22Rv1 (cell line): ENCODE data around the gene PRRG2.

Experiments
- H3K27ac ChIP-seq: fragments of 450-650 bp; 2 replicates; pipeline ENCODE4 v1.5.1; 2017
- ZFX ChIP-seq: fragments of 450-650 bp; IDR thresholded peaks from 2 replicates; pipeline ENCODE4 v1.6.1; 2017; ENCODE audit warnings: antibody characterized with exemption, borderline replicate concordance
- TF ChIP-seq, protein P1 (sequence below): fragments of 450-650 bp; IDR thresholded peaks from 2 replicates; pipeline ENCODE4 v1.5.1; 2017; ENCODE audit warnings: mild to moderate bottlenecking

The PRRG2 gene

DNA sequence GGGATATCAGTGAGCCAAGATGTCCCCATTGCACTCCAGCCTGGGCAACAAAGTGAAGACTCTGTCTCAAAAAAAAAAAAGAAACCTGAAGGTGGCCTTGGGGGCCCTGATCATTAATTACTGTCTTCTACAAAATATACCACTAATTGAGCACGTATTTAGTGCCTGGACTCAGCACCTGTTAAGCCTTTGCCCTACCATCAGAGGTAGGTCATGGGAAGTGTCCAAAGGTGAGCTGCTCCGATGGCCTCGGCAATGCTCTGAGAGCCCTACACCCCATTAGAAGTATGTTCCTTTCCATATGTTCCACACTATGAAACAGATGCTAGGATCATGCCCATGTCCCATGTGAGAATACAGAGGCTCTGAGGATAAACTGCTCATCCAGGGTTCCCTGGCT lies 21.7 kb upstream of the PRRG2 start:
- H3K27ac ChIP-seq, result no peak overlapping the region
- no peak for TF ChIP-seq ZFX
- TF ChIP-seq, protein P1, sequence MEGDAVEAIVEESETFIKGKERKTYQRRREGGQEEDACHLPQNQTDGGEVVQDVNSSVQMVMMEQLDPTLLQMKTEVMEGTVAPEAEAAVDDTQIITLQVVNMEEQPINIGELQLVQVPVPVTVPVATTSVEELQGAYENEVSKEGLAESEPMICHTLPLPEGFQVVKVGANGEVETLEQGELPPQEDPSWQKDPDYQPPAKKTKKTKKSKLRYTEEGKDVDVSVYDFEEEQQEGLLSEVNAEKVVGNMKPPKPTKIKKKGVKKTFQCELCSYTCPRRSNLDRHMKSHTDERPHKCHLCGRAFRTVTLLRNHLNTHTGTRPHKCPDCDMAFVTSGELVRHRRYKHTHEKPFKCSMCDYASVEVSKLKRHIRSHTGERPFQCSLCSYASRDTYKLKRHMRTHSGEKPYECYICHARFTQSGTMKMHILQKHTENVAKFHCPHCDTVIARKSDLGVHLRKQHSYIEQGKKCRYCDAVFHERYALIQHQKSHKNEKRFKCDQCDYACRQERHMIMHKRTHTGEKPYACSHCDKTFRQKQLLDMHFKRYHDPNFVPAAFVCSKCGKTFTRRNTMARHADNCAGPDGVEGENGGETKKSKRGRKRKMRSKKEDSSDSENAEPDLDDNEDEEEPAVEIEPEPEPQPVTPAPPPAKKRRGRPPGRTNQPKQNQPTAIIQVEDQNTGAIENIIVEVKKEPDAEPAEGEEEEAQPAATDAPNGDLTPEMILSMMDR, result no peak

DNA sequence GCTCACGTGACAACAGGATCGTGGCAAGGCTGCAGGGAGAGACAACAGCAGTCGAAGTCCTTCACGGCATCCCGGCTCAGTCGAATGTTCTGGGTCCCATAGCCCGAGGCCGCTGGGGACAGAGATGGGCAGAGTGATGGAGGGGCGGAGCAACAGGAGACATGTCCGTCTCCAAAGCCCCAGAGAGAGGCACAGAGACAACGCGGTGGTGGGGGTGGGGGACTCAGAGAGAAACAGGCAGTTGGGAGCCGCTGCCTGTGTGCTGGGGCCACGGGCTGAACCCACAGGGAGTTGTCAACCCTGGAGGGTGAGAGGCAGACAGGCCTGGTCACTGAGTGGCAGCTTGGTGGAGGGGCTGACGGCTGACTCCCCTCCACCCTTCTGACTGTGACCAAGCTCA lies 21.2 kb upstream of the PRRG2 start:
- H3K27ac ChIP-seq, result no peak overlapping the region
- TF ChIP-seq ZFX, result no peak

DNA sequence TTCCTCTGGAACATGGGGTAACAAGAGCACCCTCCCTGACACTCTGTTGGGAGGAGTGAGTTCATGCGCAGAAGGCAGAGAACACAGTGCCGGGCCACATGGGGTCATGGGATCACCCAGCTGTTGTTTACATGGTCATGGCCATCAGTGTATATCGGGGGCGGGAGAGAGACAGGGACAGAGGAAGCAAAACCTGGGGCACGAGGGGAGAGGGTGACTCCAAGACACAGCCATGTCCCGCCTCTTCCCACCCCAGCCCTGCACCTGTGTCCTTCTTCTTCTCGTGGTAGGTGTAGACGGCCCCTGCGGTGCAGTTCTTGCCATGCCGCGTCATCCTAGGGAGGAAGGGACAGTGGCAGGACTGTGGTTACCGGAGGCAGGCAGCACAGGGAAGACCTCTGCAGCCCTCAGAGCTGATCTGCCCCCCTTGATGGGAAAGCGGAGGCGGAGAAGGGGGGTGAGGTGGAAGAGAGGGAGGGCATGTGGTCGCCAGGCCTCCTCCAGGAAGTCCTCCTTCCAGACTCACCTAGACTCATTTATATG lies 20.7 kb upstream of the PRRG2 start:
- H3K27ac ChIP-seq, result no peak overlapping the region
- TF ChIP-seq, protein P1, result no peak
- TF ChIP-seq ZFX, result no peak

DNA sequence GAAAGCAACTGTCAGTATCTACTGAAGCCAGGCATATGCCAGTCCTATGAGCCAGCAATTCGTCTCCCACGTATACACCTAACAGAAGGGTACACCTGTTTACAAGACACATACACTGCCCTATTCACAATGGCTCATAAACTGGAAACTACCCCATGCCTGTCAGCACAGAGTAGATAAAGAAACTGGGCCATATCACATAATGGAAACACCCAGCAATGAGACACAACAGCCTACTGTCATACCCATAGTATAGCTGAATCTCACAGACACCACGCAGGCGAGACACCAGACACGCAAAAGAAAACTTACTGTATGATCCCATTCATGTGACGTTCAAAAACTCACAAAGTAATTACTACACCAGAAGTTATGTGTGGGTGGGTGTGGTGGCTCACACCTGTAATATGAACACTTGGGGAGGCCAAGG lies 16.5 kb upstream of the PRRG2 start:
- H3K27ac ChIP-seq, result no peak overlapping the region
- TF ChIP-seq ZFX, result no peak
- TF ChIP-seq, protein P1, result no peak

DNA sequence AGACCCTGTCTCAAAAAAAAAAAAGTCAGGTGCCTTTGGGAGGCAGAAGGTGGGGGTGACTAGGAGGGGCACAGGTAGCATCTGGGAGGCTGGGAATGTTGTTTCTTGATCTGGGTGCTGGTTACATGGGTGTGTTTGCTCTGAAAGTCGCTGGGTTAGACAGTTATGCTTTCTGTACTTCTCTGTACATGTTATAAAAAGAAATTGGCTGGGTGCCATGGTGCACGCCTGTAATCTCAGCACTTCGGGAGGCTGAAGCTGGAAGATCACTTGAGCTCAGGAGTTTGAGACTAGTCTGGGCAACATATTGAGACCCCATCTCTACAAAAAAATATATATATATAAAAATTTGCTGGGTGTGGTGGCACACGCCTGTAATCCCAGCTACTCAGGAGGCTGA lies 15.9 kb upstream of the PRRG2 start:
- no peak for TF ChIP-seq ZFX
- TF ChIP-seq, protein P1, result no peak
- H3K27ac ChIP-seq, result no peak overlapping the region

DNA sequence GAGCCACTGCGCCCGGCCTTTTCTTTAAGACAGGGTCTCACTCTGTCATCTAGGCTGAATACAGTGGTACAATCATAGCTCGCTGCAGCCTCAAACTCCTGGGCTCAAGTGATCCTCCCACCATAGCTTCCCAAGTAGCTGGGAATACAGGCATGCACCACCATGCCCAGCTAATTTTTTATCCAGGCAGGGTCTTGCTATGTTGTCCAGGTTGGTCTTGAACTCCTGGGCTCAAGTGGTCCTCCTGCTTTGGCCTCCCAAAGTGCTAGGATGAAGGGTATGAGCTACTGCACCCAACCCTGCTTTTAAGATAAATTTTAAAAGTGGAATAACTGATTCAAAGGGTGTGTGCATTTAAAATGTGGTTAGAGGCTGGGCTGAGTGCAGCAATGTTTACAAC lies 14.8 kb upstream of the PRRG2 start:
- TF ChIP-seq ZFX, result no peak
- TF ChIP-seq, protein P1, result no peak
- H3K27ac ChIP-seq, result no peak overlapping the region

DNA sequence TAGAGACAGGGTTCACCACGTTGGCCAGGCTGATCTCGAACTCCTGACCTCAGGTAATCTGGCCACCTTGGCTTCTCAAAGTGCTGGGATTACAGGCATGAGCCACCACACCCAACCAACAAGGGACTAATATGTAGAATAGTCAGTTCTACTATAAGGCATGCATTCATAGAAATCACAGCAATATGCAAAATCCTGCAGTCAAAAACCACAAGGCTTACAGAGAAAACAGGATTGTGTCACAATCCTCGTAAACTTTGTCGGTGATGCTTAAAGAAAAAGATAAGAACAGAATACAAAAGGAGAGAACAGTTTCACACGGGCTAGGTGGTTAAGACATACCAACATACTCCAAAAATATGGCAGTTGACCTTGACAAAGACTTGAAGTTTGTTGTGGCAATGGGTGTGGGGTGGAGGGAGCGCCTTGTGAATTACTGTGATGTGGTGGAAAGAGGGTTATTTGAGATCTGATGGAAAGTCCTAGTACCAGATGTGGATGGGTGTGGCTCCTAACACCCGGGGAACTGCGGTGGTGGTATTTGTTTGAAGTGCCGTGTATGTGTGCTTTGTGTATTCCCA lies 13.2 kb upstream of the PRRG2 start:
- TF ChIP-seq, protein P1, result no peak
- TF ChIP-seq ZFX, result no peak
- 0 out of 2 replicates have a peak overlapping the region, but pooled peaks have one; percentile 12 for H3K27ac ChIP-seq
